GM12801 (cell line): ENCODE data around the gene MYO7A.

Source experiments
- TF ChIP-seq, protein P1 (sequence below): IDR thresholded peaks from one replicate; pipeline ENCODE4 v1.5.1; 2011; ENCODE audit warnings: control low read depth; ENCODE audit not compliant: insufficient read length; ENCODE audit errors: extremely low read depth

Gene MYO7A

DNA sequence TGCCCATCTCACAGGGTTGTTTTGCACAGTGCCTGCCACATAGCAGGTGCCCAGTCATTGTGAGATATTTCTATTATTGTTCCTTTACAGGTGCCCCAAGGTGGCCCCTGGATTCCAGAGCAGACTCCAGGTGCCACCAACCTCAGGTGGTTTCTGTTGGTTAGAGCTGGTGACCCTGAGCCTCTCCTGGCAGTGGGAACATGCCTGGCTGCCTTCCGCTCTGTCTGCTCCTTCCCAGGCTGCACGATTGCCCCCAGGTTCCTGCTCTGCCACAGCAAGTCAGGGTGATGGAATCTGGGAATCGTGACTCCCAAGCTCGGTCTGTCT is 38.0 kb upstream of the MYO7A start:
- TF ChIP-seq, protein P1, sequence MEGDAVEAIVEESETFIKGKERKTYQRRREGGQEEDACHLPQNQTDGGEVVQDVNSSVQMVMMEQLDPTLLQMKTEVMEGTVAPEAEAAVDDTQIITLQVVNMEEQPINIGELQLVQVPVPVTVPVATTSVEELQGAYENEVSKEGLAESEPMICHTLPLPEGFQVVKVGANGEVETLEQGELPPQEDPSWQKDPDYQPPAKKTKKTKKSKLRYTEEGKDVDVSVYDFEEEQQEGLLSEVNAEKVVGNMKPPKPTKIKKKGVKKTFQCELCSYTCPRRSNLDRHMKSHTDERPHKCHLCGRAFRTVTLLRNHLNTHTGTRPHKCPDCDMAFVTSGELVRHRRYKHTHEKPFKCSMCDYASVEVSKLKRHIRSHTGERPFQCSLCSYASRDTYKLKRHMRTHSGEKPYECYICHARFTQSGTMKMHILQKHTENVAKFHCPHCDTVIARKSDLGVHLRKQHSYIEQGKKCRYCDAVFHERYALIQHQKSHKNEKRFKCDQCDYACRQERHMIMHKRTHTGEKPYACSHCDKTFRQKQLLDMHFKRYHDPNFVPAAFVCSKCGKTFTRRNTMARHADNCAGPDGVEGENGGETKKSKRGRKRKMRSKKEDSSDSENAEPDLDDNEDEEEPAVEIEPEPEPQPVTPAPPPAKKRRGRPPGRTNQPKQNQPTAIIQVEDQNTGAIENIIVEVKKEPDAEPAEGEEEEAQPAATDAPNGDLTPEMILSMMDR = no peak

- TF ChIP-seq, protein P1 = no peak
Observed at GRCh38 chr11:77090373-77091111, 37.5 kb upstream of the MYO7A start.

DNA sequence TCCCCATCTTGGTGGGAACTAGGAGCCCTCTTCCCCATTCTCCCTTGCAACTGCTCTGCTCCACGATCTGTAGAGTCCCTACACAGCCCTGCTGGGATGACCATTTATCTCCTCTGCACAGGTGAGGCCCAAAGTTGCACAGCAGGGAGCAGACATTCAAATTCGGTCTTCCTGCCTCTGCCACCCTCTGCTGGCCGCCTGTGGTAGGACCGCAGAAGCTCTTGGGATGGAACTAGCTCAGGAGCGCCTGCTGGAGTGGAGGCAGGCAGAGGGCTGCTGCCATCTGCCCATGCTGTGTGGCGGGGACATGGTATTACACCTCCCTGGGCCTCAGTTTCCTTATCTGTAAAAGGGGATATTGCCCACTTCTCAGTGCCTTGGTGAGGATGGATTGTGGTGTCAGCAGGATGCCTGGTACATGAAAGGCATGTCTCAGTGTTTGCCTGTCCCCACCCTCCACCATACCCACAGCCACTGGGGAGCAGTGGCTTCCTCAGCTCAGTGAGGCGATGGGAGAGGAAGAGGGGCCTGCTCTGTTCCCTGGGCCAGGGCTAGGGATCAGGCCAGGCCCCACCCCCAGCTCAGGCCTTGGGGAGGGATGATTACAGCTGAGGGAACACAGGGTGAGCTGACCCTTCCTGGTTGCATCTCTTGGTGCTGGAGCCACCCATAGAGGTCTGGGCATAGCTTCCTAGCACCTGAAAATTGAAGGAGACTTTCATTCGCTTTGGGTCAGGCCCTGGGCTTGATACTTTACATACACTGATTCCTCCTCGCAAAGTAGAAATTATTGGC is 36.7 kb upstream of the MYO7A start:
- TF ChIP-seq, protein P1 = peak; percentile 88

GRCh38 chr11:77092382-77092781 is 35.7 kb upstream of the MYO7A start:
- TF ChIP-seq, protein P1 = no peak

DNA sequence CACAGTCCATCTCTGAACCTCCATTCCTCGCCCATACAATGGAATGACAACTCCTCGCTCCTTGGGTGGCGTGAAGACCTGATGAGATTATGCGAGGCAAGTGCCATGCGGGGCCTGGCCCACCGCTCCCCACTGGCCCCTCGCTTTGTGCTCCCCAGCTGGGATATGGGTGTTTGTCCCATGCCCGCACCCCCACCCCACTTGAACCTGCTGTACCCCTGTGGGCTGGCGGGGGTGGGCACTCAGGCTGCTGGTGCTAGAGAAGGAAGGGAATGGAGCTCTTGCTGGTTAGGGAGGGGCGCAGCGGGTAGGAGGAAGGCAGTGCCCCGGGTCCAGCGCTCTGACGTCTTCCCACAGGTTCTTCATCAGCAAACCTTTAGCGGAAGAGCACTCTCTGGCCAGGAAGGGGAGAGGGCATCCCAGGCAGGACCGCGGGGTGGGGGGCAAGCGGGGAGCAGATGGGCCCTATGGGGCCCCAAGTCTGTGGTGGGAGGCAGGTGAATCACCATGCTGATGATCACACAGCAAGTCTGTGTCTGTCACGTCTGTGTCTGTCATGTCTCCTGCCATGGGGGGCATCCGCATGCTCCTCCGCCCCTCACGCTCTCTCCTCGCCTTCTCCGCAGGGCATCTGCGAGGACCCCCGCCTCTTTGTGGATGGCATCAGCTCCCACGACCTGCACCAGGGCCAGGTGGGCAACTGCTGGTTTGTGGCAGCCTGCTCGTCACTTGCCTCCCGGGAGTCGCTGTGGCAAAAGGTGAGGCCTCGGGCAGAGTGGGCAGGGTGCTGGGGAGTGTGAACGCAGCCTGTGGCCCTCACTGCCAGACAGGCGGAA is 34.8 kb upstream of the MYO7A start:
- TF ChIP-seq, protein P1 = no peak

DNA sequence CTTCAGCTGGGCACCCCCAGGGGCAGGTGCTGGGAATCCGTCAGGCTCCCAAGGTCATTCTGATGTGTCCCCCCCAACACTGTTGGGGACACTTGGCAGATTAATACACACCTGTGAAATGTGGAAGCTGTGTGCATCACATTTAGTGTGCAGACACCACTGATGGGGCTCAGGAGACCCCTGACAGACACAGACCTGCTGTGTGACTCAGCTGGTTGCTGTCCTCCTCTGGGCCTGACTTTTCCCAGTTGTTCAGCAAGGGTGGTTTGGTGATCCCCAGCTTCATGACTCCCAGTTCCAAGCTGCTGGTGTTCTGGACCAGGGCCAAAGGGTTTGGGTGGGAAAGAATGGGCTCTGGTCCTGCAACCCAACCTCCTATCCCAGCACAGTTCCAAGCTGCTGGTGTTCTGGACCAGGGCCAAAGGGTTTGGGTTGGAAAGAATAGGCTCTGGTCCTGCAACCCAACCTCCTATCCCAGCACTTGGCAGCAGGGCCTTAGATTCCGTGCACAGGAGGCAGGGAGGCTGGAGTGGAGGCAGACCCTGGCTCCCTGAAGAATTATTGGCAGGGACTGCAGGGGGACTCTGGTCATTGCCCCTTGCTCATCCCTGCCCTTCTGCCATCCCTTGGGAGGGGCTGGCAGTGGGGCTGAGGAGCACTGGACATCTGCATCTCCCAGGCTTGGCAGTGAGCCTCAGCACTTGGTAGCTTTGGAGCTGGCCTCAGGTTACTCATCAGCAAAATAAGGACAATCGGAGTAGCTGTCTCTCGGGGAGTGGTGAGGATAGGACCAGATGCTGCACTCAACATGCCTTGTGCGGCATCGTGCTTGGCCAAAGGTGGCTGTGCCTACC is 33.8 kb upstream of the MYO7A start:
- TF ChIP-seq, protein P1 = no peak
